Tibial artery (tissue), 4 donors: Measurements from ENCODE around the gene CHID1.

ENCODE experiments used
- DNase-seq, 2 donors: peaks; one replicate each; pipeline ENCODE4 v3.0.0-alpha.2; 2019
- H3K27ac ChIP-seq, 2 donors: fragments of 200-600 bp; sonication (generic) in 1 of 2; 1 replicate in 1 of 2; 2 replicates in 1 of 2; pipeline ENCODE4 v1.5.1; 2018 to 2019; ENCODE audit warnings: mild to moderate bottlenecking in 1 of 2
- H3K27me3 ChIP-seq, 2 donors: fragments of 200-600 bp; sonication (generic) in 1 of 2; one replicate each; pipeline versions ENCODE4 v1.5.1 to v1.6.0; 2016 to 2019
- H3K36me3 ChIP-seq, 3 donors: fragments of 200-600 bp; sonication (generic) in 2 of 3; one replicate each; pipeline ENCODE4 v1.5.1; 2016 to 2019; ENCODE audit warnings: mild to moderate bottlenecking in 2 of 3
- H3K4me1 ChIP-seq, 4 donors: fragments of 200-600 bp; sonication (generic) in 2 of 4; 1 replicate in 3 of 4; 2 replicates in 1 of 4; pipeline ENCODE4 v1.5.1; 2016 to 2019
- H3K4me3 ChIP-seq, 2 donors: fragments of 200-600 bp; sonication (generic) in 1 of 2; 1 replicate in 1 of 2; 2 replicates in 1 of 2; pipeline ENCODE4 v1.5.1; 2018 to 2019; ENCODE audit warnings: mild to moderate bottlenecking in 2 of 2
- H3K9me3 ChIP-seq, 3 donors: fragments of 200-600 bp; sonication (generic) in 1 of 3; one replicate each; pipeline ENCODE4 v1.5.1; 2016 to 2019
- CTCF ChIP-seq, 2 experiments: fragments of 200-600 bp in 1 of 2; fragments of 450-650 bp in 1 of 2; IDR thresholded peaks; one replicate each; pipeline ENCODE4 v1.5.1; 2017 to 2019; ENCODE audit warnings: antibody characterized with exemption in 2 of 2, mild to moderate bottlenecking in 1 of 2, moderate library complexity in 1 of 2
- intact Hi-C: fragments of 100-400 bp; cut with DNase I; formaldehyde crosslinking; loops from one replicate; pipeline ENCODE4 v1.15.0; 2023; ENCODE audit warnings: low total_unique reads

CHID1 gene

GRCh38 chr11:858762-859339 is 51.8 kb downstream of the CHID1 start:
- peaks cover 0 to 33% (median 17%) of the 10 kb centered on the region in 3 donors for H3K36me3 ChIP-seq
- H3K9me3 ChIP-seq, result no peaks in the 10 kb centered on the region
- intact Hi-C loops, result no loop called here
- no peak overlapping the region for H3K4me3 ChIP-seq
- no peak overlapping the region for H3K27ac ChIP-seq
- no peak for DNase-seq
- H3K4me1 ChIP-seq, result peaks cover 0 to 37% (median 10%) of the 10 kb centered on the region in 4 donors
- no peaks in the 10 kb centered on the region for H3K27me3 ChIP-seq
- TF ChIP-seq CTCF (IDR thresholded peaks at IDR 0.05), result no peak

- no peak overlapping the region for H3K4me3 ChIP-seq
These were observed 52.4 kb downstream of the CHID1 start for GRCh38 chr11:858053-858761.

DNA sequence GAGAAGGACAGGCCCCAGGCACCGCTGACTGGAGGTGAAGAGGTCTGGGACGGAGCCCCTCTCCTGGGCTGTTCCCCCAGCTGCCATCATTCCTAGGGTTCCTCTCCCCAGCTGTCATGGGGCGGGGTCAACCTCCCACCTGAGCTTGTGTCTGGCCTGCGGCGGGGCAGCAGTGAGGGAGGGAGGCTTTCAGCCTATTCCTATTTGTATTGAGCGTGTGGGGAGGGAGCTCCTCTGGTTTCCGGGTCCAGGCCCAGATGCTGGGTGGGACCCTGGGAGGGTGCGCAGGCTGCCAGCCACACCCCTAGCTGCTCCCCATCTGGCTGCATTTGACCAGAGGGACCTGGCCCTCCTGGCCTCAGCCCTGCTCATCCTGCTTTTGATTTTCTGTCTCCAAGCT is 54.2 kb downstream of the CHID1 start:
- H3K27me3 ChIP-seq, result no peaks in the 10 kb centered on the region
- H3K4me3 ChIP-seq, result no peak overlapping the region
- H3K4me1 ChIP-seq, result peaks cover 0 to 29% (median 11%) of the 10 kb centered on the region in 4 donors
- H3K9me3 ChIP-seq, result no peaks in the 10 kb centered on the region
- no peak for TF ChIP-seq CTCF (IDR thresholded peaks at IDR 0.05)
- no peak overlapping the region for H3K27ac ChIP-seq
- intact Hi-C loops, result no loop called here
- DNase-seq, result no peak
- peaks cover 0 to 27% (median 3%) of the 10 kb centered on the region in 3 donors for H3K36me3 ChIP-seq

More at GRCh38 chr11:858053-858761, 52.4 kb downstream of the CHID1 start:
- TF ChIP-seq CTCF (IDR thresholded peaks at IDR 0.05), result no peak
- peaks cover 0 to 33% (median 10%) of the 10 kb centered on the region in 3 donors for H3K36me3 ChIP-seq
- H3K27me3 ChIP-seq, result no peaks in the 10 kb centered on the region
- no peak overlapping the region for H3K27ac ChIP-seq
- intact Hi-C loops, result no loop called here
- H3K9me3 ChIP-seq, result no peaks in the 10 kb centered on the region
- DNase-seq, result no peak
- H3K4me1 ChIP-seq, result peaks cover 0 to 37% (median 10%) of the 10 kb centered on the region in 4 donors

- Histone ChIP-seq H3K9me3 (no peaks in the 10 kb centered on the region), H3K27ac (no peak overlapping the region)
- intact Hi-C loops, result no loop called here
These were observed 54.8 kb downstream of the CHID1 start for GRCh38 chr11:855796-856195.

DNA sequence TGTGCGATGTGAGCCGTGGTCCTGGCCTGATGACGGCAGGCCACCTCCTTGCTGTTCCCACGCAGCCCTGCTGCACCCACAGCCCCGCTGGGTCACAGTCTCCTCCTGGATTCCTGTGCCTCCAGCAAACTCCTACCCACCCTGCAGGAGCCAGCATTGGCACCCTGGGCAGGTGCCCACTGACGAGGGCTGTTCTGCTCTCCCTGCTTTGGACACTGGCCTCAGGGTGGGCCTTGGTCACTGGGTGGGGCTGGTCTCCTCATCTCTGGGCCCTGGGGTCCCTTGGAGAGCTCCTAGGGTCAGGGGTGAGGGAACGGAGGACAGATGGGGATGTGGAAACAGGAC is 55.3 kb downstream of the CHID1 start:
- DNase-seq, result no peak
- no peak overlapping the region for H3K27ac ChIP-seq
- peaks cover 0 to 35% (median 19%) of the 10 kb centered on the region in 4 donors for H3K4me1 ChIP-seq
- no peak overlapping the region for H3K4me3 ChIP-seq
- H3K9me3 ChIP-seq, result no peaks in the 10 kb centered on the region
- H3K27me3 ChIP-seq, result no peaks in the 10 kb centered on the region
- peaks cover 0 to 27% (median 3%) of the 10 kb centered on the region in 3 donors for H3K36me3 ChIP-seq
- intact Hi-C loops, result no loop called here
- TF ChIP-seq CTCF (IDR thresholded peaks at IDR 0.05), result no peak

More at GRCh38 chr11:855796-856195, 54.8 kb downstream of the CHID1 start:
- DNase-seq, result no peak
- no peaks in the 10 kb centered on the region for H3K27me3 ChIP-seq
- peaks cover 0 to 31% (median 14%) of the 10 kb centered on the region in 4 donors for H3K4me1 ChIP-seq
- peaks cover 0 to 27% (median 3%) of the 10 kb centered on the region in 3 donors for H3K36me3 ChIP-seq
- H3K4me3 ChIP-seq, result no peak overlapping the region
- no peak for TF ChIP-seq CTCF (IDR thresholded peaks at IDR 0.05)
